Activated CD4-positive, alpha-beta T cell treated with anti-CD3 and anti-CD28 coated beads for 36 hours (primary cell): ENCODE measurements around the gene DDX31. TPM values are rescaled to one million over a fixed set of nuclear protein-coding genes. Genes with fewer than 3 reads are reported as not detected.

Source experiments
- ATAC-seq: fragments of 200-7000 bp; cut with Tn5 transposase; one replicate; pipeline ENCODE4 v1.10.0; 2021; ENCODE audit warnings: mild to moderate bottlenecking, moderate library complexity
- CTCF ChIA-PET: fragments of 350-600 bp; sonication (Branson Sonifier 250); formaldehyde crosslinking; loops from one replicate; lab custom pipeline; 2021; ENCODE audit warnings: antibody characterized with exemption; lab: Charles Lee
- POLR2A ChIA-PET: fragments of 350-600 bp; sonication (Branson Sonifier 250); formaldehyde crosslinking; loops from one replicate; lab custom pipeline; 2021; ENCODE audit warnings: antibody characterized with exemption, inconsistent platforms; lab: Charles Lee
- DNase-seq: peaks from one replicate; pipeline ENCODE4 v3.0.0-alpha.2; 2020
- H3K27ac Mint-ChIP-seq: one replicate; pipeline ENCODE4 v1.8.0; 2021; ENCODE audit warnings: mixed read lengths
- H3K27me3 Mint-ChIP-seq: one replicate; pipeline ENCODE4 v1.8.0; 2021; ENCODE audit warnings: mixed read lengths
- H3K36me3 Mint-ChIP-seq: one replicate; pipeline ENCODE4 v1.8.0; 2021; ENCODE audit warnings: low read depth, mixed read lengths
- H3K4me1 Mint-ChIP-seq: one replicate; pipeline ENCODE4 v1.8.0; 2021; ENCODE audit warnings: mixed read lengths
- H3K4me3 Mint-ChIP-seq: one replicate; pipeline ENCODE4 v1.8.0; 2021; ENCODE audit warnings: mild to moderate bottlenecking, moderate library complexity, mixed read lengths
- H3K9me3 Mint-ChIP-seq: one replicate; pipeline ENCODE4 v1.8.0; 2021; ENCODE audit warnings: low read depth, mixed read lengths
- intact Hi-C, 2 experiments: fragments of 100-400 bp; cut with DNase I in 1 of 2; cut with micrococcal nuclease in 1 of 2; formaldehyde crosslinking; loops; one replicate each; pipeline versions ENCODE4 v1.14.2 to v1.15.1; 2022 to 2024; cut with DNase I, micrococcal nuclease
- total RNA-seq, 2 experiments: library from RNA; stranded (reverse); gene quantifications; one replicate each; pipeline ENCODE4 v1.2.3, GENCODE V29; 2021

The DDX31 gene
- total RNA-seq, 2 experiments from 2014 or later, result 20.9 to 21.0 TPM

DNA sequence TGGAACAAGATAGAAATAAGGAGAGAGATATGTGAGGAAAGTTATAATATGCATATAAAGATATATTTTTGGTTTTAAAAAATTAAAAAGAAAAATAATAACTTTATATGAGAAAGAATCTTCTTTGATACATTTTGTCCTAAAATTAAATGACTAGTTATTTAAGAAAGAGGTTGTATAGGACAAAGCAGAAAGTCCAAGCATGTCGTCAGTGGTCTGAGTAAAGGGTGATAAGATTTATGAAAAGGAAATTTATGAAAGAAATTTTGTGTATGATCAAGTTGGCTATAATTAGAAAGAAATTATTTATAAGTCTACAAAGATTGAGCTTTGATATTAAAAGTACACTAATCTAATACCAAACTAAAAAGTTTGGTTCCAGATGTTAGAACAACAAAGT, 32.5 kb upstream of the DDX31 start:
- peaks cover 10% of the 10 kb centered on the region for H3K27me3 Mint-ChIP-seq
- no peak overlapping the region for H3K4me3 Mint-ChIP-seq
- ATAC-seq, result no peak
- intact Hi-C loops, result no loop called here
- no peak for DNase-seq
- H3K9me3 Mint-ChIP-seq, result peaks cover 12% of the 10 kb centered on the region
- CTCF ChIA-PET, result no interaction called here
- peaks cover 3% of the 10 kb centered on the region for H3K36me3 Mint-ChIP-seq
- no peak overlapping the region for H3K27ac Mint-ChIP-seq
- POLR2A ChIA-PET, result no interaction called here
- H3K4me1 Mint-ChIP-seq, result no peaks in the 10 kb centered on the region

- DNase-seq, result no peak
- H3K4me1 Mint-ChIP-seq, result no peaks in the 10 kb centered on the region
- intact Hi-C loops, result no loop called here
- H3K27me3 Mint-ChIP-seq, result peaks cover 5% of the 10 kb centered on the region
- ATAC-seq, result no peak
- H3K27ac Mint-ChIP-seq, result no peak overlapping the region
- no peak overlapping the region for H3K4me3 Mint-ChIP-seq
- ChIA-PET POLR2A (interaction anchor here (0.7 kb wide), 1 partner anchor 733 kb away, joined by 6 read pairs; no protein-coding TSS in a partner anchor), CTCF (interaction anchor here (0.6 to 1.3 kb wide), 3 partner anchors 68 to 479 kb away, joined by 3 read pairs; no protein-coding TSS in a partner anchor)
- peaks cover 28% of the 10 kb centered on the region for H3K9me3 Mint-ChIP-seq
- H3K36me3 Mint-ChIP-seq, result peaks cover 3% of the 10 kb centered on the region
Observed at GRCh38 chr9:132699956-132700355, 30.2 kb upstream of the DDX31 start.

- Mint-ChIP-seq H3K9me3 (peaks cover 36% of the 10 kb centered on the region), H3K27ac (no peak overlapping the region), H3K27me3 (peaks cover 5% of the 10 kb centered on the region), H3K4me1 (no peaks in the 10 kb centered on the region), H3K36me3 (peaks cover 7% of the 10 kb centered on the region), H3K4me3 (no peak overlapping the region)
- CTCF ChIA-PET, result interaction anchor here (0.6 to 1.3 kb wide), 2 partner anchors 69 to 160 kb away, joined by 3 read pairs; no protein-coding TSS in a partner anchor
- POLR2A ChIA-PET, result no interaction called here
- no peak for DNase-seq
- no peak for ATAC-seq
- intact Hi-C loops, result no loop called here
Observed at GRCh38 chr9:132698989-132699388, 29.2 kb upstream of the DDX31 start.

GRCh38 chr9:132697230-132697629, 27.4 kb upstream of the DDX31 start:
- Mint-ChIP-seq H3K4me1 (no peaks in the 10 kb centered on the region), H3K9me3 (peaks cover 38% of the 10 kb centered on the region), H3K27me3 (peaks cover 5% of the 10 kb centered on the region), H3K4me3 (no peak overlapping the region), H3K27ac (no peak overlapping the region), H3K36me3 (peaks cover 11% of the 10 kb centered on the region)
- ChIA-PET POLR2A (no interaction called here), CTCF (interaction anchor here (1.2 kb wide), 1 partner anchor 935 kb away, joined by 3 read pairs; no protein-coding TSS in a partner anchor)
- intact Hi-C loops, result no loop called here
- ATAC-seq (no peak), DNase-seq (no peak)

DNA sequence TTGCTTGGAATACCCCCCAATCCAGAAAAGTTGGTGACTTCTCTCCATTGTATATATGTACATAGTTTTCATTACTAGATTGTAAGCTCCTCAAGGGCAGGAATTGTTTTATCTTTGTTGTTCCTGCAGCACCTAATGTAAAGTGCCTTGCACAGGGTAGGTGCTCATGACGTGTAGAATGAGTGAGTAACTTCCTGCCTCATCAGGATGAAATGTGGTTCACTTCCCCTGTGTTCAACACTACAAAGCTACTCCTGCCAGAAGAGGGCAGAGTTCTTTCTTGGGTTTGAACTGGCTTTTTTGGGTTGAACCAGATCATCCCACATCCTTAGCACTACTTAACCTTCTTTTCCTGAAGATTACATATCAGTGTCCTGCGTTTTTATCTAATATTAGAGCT, 24.4 kb upstream of the DDX31 start:
- peaks cover 38% of the 10 kb centered on the region for H3K9me3 Mint-ChIP-seq
- no peak overlapping the region for H3K4me3 Mint-ChIP-seq
- POLR2A ChIA-PET, result interaction anchor here (0.5 kb wide), 1 partner anchor 45 kb away, joined by 4 read pairs; no protein-coding TSS in a partner anchor
- peak; percentile 18 for DNase-seq
- peaks cover 34% of the 10 kb centered on the region for H3K36me3 Mint-ChIP-seq
- no peaks in the 10 kb centered on the region for H3K4me1 Mint-ChIP-seq
- intact Hi-C loops, result loop anchor here in 1 of 2 experiments (1.0 kb wide), 1 partner anchor 106 kb away; no protein-coding TSS in a partner anchor
- peak; percentile 87 for ATAC-seq
- no peak overlapping the region for H3K27ac Mint-ChIP-seq
- CTCF ChIA-PET, result no interaction called here
- peaks cover 3% of the 10 kb centered on the region for H3K27me3 Mint-ChIP-seq

DNA sequence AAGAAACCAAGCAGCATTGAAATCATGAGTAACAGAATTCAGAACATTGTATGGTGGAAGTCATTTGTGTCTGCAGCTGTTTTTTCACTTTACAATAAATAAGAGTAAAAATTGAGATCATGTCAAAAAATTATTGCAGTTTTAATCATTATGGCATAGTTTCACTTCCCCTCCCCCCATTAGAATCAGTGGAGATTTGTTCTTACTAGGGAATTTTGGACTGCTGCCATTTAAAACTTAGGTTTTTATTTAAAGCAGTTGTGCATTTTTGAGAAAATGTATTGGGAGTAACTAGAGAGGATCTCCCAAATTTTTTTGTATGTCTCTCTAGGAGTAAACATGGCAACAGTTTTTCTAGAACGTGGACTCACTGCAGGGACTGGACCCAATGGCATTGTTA, 20.9 kb upstream of the DDX31 start:
- no peaks in the 10 kb centered on the region for H3K4me1 Mint-ChIP-seq
- POLR2A ChIA-PET, result interaction anchor here (1.0 kb wide), 1 partner anchor 9 kb away, joined by 3 read pairs; no protein-coding TSS in a partner anchor
- H3K4me3 Mint-ChIP-seq, result no peak overlapping the region
- H3K27ac Mint-ChIP-seq, result no peak overlapping the region
- CTCF ChIA-PET, result no interaction called here
- intact Hi-C loops, result no loop called here
- H3K9me3 Mint-ChIP-seq, result peaks cover 13% of the 10 kb centered on the region
- ATAC-seq, result no peak
- H3K27me3 Mint-ChIP-seq, result no peaks in the 10 kb centered on the region
- peaks cover 50% of the 10 kb centered on the region for H3K36me3 Mint-ChIP-seq
- DNase-seq, result no peak

GRCh38 chr9:132683873-132684272, 14.1 kb upstream of the DDX31 start:
- DNase-seq, result no peak
- Mint-ChIP-seq H3K27ac (no peak overlapping the region), H3K4me1 (peaks cover 31% of the 10 kb centered on the region), H3K9me3 (no peaks in the 10 kb centered on the region), H3K27me3 (no peaks in the 10 kb centered on the region), H3K4me3 (no peak overlapping the region), H3K36me3 (peaks cover 60% of the 10 kb centered on the region)
- ChIA-PET POLR2A (no interaction called here), CTCF (no interaction called here)
- intact Hi-C loops, result no loop called here
- no peak for ATAC-seq

DNA sequence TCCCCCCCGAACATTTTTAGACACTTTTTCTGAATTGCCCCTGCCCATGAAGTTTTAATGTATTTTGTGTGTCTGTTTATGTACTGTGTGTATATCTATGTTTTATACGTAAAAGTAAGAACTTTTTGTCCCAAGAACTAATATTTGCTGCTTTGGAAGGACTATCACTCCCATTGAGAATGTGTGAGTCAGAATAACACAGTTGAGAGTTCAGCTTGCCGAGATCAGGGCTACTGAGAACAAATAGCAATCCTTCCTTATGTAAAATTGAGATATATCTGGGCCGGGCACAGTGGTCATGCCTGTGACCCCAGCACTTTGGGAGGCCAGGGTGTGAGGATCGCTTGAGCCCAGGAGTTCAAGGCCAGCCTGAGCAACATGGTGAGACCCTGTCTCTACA, 11.8 kb upstream of the DDX31 start:
- peaks cover 59% of the 10 kb centered on the region for H3K36me3 Mint-ChIP-seq
- no peak for ATAC-seq
- intact Hi-C loops, result no loop called here
- no peaks in the 10 kb centered on the region for H3K27me3 Mint-ChIP-seq
- no peak for DNase-seq
- H3K4me1 Mint-ChIP-seq, result peaks cover 36% of the 10 kb centered on the region
- no peak overlapping the region for H3K4me3 Mint-ChIP-seq
- H3K9me3 Mint-ChIP-seq, result no peaks in the 10 kb centered on the region
- ChIA-PET POLR2A (interaction anchor here (1.3 kb wide), 1 partner anchor 9 kb away, joined by 3 read pairs; no protein-coding TSS in a partner anchor), CTCF (no interaction called here)
- H3K27ac Mint-ChIP-seq, result no peak overlapping the region

GRCh38 chr9:132679946-132680625, 10.3 kb upstream of the DDX31 start:
- peaks cover 44% of the 10 kb centered on the region for H3K4me1 Mint-ChIP-seq
- ChIA-PET POLR2A (interaction anchor here (0.6 to 1.2 kb wide), 2 partner anchors 11 to 329 kb away, joined by 3 to 4 read pairs; partner anchors contain the start of gene DDX31), CTCF (interaction anchor here (0.6 to 1.4 kb wide), 4 partner anchors 8 to 1030 kb away, joined by 3 to 4 read pairs (median 4); no protein-coding TSS in a partner anchor)
- no peaks in the 10 kb centered on the region for H3K27me3 Mint-ChIP-seq
- H3K27ac Mint-ChIP-seq, result peak overlapping the region; percentile 75
- H3K36me3 Mint-ChIP-seq, result peaks cover 55% of the 10 kb centered on the region
- intact Hi-C loops, result loop anchor here (1.0 to 10.0 kb wide), 3 partner anchors 10 to 275 kb away; partner anchors contain the start of genes GTF3C4 (in 1 of the 2) and TTF1 (in 1 of the 2)
- ATAC-seq (peak; percentile 96), DNase-seq (no peak)
- H3K9me3 Mint-ChIP-seq, result no peaks in the 10 kb centered on the region
- H3K4me3 Mint-ChIP-seq, result no peak overlapping the region

DNA sequence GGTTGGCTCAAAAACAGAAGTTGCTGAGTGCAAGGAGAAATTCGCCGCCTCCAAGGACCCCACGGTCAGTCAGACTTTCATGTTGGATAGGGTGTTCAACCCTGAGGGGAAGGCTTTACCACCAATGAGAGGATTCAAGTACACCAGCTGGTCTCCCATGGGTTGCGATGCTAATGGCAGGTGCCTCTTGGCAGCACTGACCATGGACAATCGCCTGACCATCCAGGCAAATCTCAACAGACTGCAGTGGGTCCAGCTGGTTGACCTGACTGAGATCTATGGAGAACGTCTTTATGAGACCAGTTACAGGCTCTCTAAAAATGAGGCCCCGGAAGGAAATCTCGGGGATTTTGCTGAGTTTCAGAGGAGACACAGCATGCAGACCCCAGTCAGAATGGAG, 8.2 kb upstream of the DDX31 start:
- ATAC-seq (no peak), DNase-seq (no peak)
- Mint-ChIP-seq H3K4me3 (no peak overlapping the region), H3K4me1 (peaks cover 62% of the 10 kb centered on the region), H3K27ac (no peak overlapping the region), H3K9me3 (no peaks in the 10 kb centered on the region), H3K36me3 (peaks cover 49% of the 10 kb centered on the region), H3K27me3 (no peaks in the 10 kb centered on the region)
- ChIA-PET CTCF (no interaction called here), POLR2A (no interaction called here)
- intact Hi-C loops, result loop anchor here in 1 of 2 experiments (10.0 kb wide), 2 partner anchors 127 to 273 kb away; partner anchors contain the start of gene TTF1

GRCh38 chr9:132674485-132674884, 4.7 kb upstream of the DDX31 start:
- Mint-ChIP-seq H3K36me3 (peaks cover 46% of the 10 kb centered on the region), H3K4me3 (no peak overlapping the region), H3K4me1 (peaks cover 55% of the 10 kb centered on the region), H3K9me3 (no peaks in the 10 kb centered on the region), H3K27ac (no peak overlapping the region), H3K27me3 (no peaks in the 10 kb centered on the region)
- ATAC-seq, result no peak
- intact Hi-C loops, result loop anchor here (5.0 to 10.0 kb wide), 4 partner anchors 130 to 1547 kb away; partner anchors contain the start of genes NUP214 (in 1 of the 2) and TTF1 (in 1 of the 2)
- ChIA-PET POLR2A (no interaction called here), CTCF (interaction anchor here (2.2 kb wide), 1 partner anchor 13 kb away, joined by 4 read pairs; no protein-coding TSS in a partner anchor)
- no peak for DNase-seq
